Measurements from ENCODE around the gene CLPX.
A peak's percentile ranks its signal among the peaks of the same experiment; 100 is the strongest.
"Not testable (repeated sequence)": the region's sequence is repeated elsewhere in the genome, so short reads cannot be mapped to it uniquely, and the experiment has no call there.

CLPX gene

DNA sequence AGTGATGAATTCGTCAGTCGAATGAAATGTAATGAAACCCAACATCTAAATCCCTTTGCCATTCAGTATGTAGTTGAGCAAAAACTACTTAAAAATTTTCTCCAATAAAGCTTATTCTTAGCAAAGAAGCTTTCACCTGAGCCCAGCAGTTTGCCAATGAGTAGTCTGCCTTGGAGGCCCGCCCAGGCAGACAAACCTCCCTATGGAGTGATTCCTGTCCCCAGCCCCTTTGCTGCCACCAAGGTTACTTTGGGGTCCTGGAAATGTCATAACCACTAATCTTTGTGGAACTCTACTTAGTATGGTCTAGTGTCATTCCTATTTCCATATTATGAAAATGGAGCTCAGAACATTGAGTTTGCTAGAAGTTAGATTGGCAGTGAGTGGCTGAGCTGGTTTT is 82.2 kb downstream of the CLPX start:
- Histone ChIP-seq H3K4me1 (peaks cover 0 to 18% (median 8%) of the 10 kb centered on the region in 10 experiments; a peak in 12 of 20 replicates), H3K4me3 (no peak overlapping the region), H3K36me3 (peaks cover 51 to 94% (median 65%) of the 10 kb centered on the region in 11 experiments), H3K27me3 (no peaks in the 10 kb centered on the region; a peak in 1 of 22 replicates), H3K9me3 (replicated peaks in 1 of 11) (no peaks in the 10 kb centered on the region), H3K27ac (no peak overlapping the region), H3K4me2 (no peak overlapping the region), H4K20me1 (peaks cover 0 to 18% (median 0%) of the 10 kb centered on the region in 11 experiments; a peak in 3 of 22 replicates), H3K9ac (no peak overlapping the region)
- no peak for TF ChIP-seq Cebpa-rat (IDR thresholded peaks at IDR 0.05)

GRCh38 chr15:65101891-65102708 is 83.0 kb downstream of the CLPX start:
- peaks cover 0 to 23% (median 0%) of the 10 kb centered on the region in 11 experiments; a peak in 4 of 22 replicates for H4K20me1 ChIP-seq
- H3K4me3 ChIP-seq: no peak overlapping the region
- no peaks in the 10 kb centered on the region for H3K9me3 ChIP-seq (replicated peaks in 1 of 11)
- H3K9ac ChIP-seq: peak overlapping the region in 2 of 11 experiments; percentile 23 to 36; a peak in 2 of 22 replicates
- H3K27me3 ChIP-seq: no peaks in the 10 kb centered on the region; a peak in 1 of 22 replicates
- TF ChIP-seq Cebpa-rat (IDR thresholded peaks at IDR 0.05): no peak
- peaks cover 0 to 18% (median 8%) of the 10 kb centered on the region in 10 experiments; a peak in 12 of 20 replicates for H3K4me1 ChIP-seq
- H3K36me3 ChIP-seq: peaks cover 57 to 94% (median 67%) of the 10 kb centered on the region in 11 experiments
- peak overlapping the region in 5 of 11 experiments; percentile 29 to 66 (median 61); a peak in 10 of 22 replicates for H3K4me2 ChIP-seq
- peak overlapping the region in 2 of 11 experiments; percentile 11 to 24; a peak in 1 of 22 replicates for H3K27ac ChIP-seq

- no peaks in the 10 kb centered on the region for H3K9me3 ChIP-seq (replicated peaks in 1 of 11)
- H3K9ac ChIP-seq: peak overlapping the region in 2 of 11 experiments; percentile 23 to 36; a peak in 2 of 22 replicates
- peak overlapping the region in 2 of 11 experiments; percentile 11 to 24; a peak in 1 of 22 replicates for H3K27ac ChIP-seq
- peaks cover 58 to 94% (median 70%) of the 10 kb centered on the region in 11 experiments for H3K36me3 ChIP-seq
- TF ChIP-seq Cebpa-rat (IDR thresholded peaks at IDR 0.05): no peak
- H3K4me3 ChIP-seq: no peak overlapping the region
- H3K4me2 ChIP-seq: peak overlapping the region in 5 of 11 experiments; percentile 29 to 66 (median 61); a peak in 10 of 22 replicates
- peaks cover 0 to 30% (median 0%) of the 10 kb centered on the region in 11 experiments; a peak in 4 of 22 replicates for H4K20me1 ChIP-seq
- no peaks in the 10 kb centered on the region; a peak in 1 of 22 replicates for H3K27me3 ChIP-seq
- H3K4me1 ChIP-seq: peaks cover 0 to 18% (median 8%) of the 10 kb centered on the region in 10 experiments; a peak in 12 of 20 replicates
These were observed 83.7 kb downstream of the CLPX start for GRCh38 chr15:65101411-65101890.

DNA sequence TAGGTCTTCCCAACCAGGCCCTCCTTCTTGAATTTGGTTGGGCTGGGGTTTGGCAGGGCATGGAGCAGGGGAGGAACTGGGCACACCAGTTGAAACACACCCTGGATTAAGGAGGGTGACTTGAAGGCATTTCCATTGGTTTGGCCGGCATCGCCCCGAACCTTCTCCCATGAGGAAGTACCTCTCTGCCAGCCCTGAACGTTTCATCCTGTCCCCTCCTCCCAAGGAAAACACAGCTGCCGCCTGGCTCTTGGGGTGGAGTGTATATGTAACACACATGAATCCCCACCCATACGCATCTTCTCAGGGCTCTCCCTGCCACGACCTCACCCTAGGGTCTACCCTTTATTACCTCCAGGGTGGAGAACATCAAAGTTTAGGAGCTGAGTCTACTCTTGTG is 84.7 kb downstream of the CLPX start:
- H3K9ac ChIP-seq: no peak overlapping the region
- TF ChIP-seq Cebpa-rat (IDR thresholded peaks at IDR 0.05): no peak
- peaks cover 0 to 18% (median 8%) of the 10 kb centered on the region in 10 experiments; a peak in 12 of 20 replicates for H3K4me1 ChIP-seq
- 0 out of 22 replicates have a peak overlapping the region, but pooled peaks of 1 of the 11 experiments have one; percentile 9 for H3K27ac ChIP-seq
- no peaks in the 10 kb centered on the region for H3K9me3 ChIP-seq (replicated peaks in 1 of 11)
- H3K36me3 ChIP-seq: peaks cover 50 to 88% (median 63%) of the 10 kb centered on the region in 11 experiments
- H3K4me3 ChIP-seq: no peak overlapping the region
- H4K20me1 ChIP-seq: peaks cover 0 to 40% (median 0%) of the 10 kb centered on the region in 11 experiments; a peak in 4 of 22 replicates
- 0 out of 22 replicates have a peak overlapping the region, but pooled peaks of 1 of the 11 experiments have one; percentile 48 for H3K4me2 ChIP-seq
- no peaks in the 10 kb centered on the region; a peak in 1 of 22 replicates for H3K27me3 ChIP-seq

DNA sequence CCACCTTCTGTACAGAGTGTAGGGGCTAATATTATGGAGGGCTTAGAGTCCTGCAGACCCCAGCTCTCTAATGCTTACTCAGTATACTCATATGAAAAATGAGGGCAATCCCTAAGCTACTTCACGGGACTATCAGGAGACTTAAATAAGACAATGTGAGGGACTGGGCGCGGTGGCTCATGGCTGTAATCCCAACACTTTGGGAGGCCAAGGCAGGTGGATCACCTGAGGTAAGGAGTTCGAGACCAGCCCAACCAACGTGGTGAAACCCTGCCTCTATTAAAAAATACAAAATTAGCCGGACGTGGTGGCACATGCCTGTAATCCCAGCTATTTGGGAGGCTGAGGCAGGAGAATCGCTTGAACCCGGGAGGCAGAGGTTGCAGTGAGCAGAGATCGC is 85.3 kb downstream of the CLPX start:
- H3K4me3 ChIP-seq; H3K27me3 ChIP-seq; H3K9me3 ChIP-seq (replicated peaks in 1 of 11); H3K9ac ChIP-seq; H3K27ac ChIP-seq; H3K4me2 ChIP-seq: not testable (repeated sequence)
- H3K4me1 ChIP-seq: peaks cover 0 to 18% (median 8%) of the 10 kb centered on the region in 10 experiments; a peak in 12 of 20 replicates
- peaks cover 44 to 82% (median 56%) of the 10 kb centered on the region in 11 experiments for H3K36me3 ChIP-seq
- peaks cover 0 to 43% (median 0%) of the 10 kb centered on the region in 11 experiments; a peak in 4 of 22 replicates for H4K20me1 ChIP-seq

DNA sequence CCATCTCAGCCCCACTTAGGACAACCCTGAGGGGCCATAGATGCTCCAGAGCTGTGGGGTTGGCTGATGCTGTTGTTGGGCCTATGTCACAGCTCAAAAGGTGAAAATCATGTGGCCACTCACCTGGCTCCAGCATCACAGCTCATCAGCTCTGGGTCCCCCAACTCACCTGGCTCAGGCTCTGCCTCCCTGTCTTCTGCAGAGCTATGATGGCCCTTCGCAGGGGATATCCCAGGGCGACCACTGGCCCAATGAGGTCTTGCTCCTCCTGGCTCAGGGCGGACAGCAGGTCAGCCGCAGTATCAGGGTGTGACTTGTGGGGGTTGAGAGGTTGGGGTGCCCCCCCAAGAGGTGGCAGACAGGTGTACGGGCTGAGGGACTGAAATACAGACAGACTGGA is 85.8 kb downstream of the CLPX start:
- no peaks in the 10 kb centered on the region for H3K9me3 ChIP-seq (replicated peaks in 1 of 11)
- peaks cover 0 to 48% (median 0%) of the 10 kb centered on the region in 11 experiments; a peak in 4 of 22 replicates for H4K20me1 ChIP-seq
- no peak overlapping the region for H3K4me3 ChIP-seq
- H3K27ac ChIP-seq: no peak overlapping the region
- H3K9ac ChIP-seq: no peak overlapping the region
- H3K4me1 ChIP-seq: peaks cover 0 to 18% (median 8%) of the 10 kb centered on the region in 10 experiments; a peak in 12 of 20 replicates
- TF ChIP-seq Cebpa-rat (IDR thresholded peaks at IDR 0.05): no peak
- H3K4me2 ChIP-seq: no peak overlapping the region
- H3K27me3 ChIP-seq: no peaks in the 10 kb centered on the region; a peak in 1 of 22 replicates
- H3K36me3 ChIP-seq: peaks cover 41 to 77% (median 52%) of the 10 kb centered on the region in 11 experiments
